Trophoblast cell (in vitro differentiated cells and primary cell): ENCODE measurements around the gene PRSS23.

Experiments used
- DNase-seq, 2 donors: peaks; one replicate each; pipeline ENCODE4 v3.0.0-alpha.2; 2016
- H2AFZ ChIP-seq: 2 replicates; pipeline ENCODE4 v1.6.1; 2013; ENCODE audit warnings: low read length, moderate library complexity, mild to moderate bottlenecking; ENCODE audit not compliant: insufficient read depth, poor library complexity
- H2AK5ac ChIP-seq: 2 replicates; pipeline ENCODE4 v1.6.1; 2013; ENCODE audit warnings: mild to moderate bottlenecking, low read length
- H2BK120ac ChIP-seq: 2 replicates; pipeline ENCODE4 v1.6.1; 2013; ENCODE audit warnings: low read length, mild to moderate bottlenecking, moderate library complexity; ENCODE audit not compliant: insufficient read depth, poor library complexity
- H2BK12ac ChIP-seq: 2 replicates; pipeline ENCODE4 v1.6.1; 2013; ENCODE audit warnings: mild to moderate bottlenecking, low read length, moderate library complexity
- H2BK5ac ChIP-seq: 2 replicates; pipeline ENCODE4 v1.6.1; 2013; ENCODE audit warnings: low read length, low read depth, moderate library complexity, mild to moderate bottlenecking; ENCODE audit not compliant: poor library complexity
- H3K14ac ChIP-seq: 2 replicates; pipeline ENCODE4 v1.6.1; 2013; ENCODE audit warnings: mild to moderate bottlenecking, low read length
- H3K18ac ChIP-seq: 2 replicates; pipeline ENCODE4 v1.6.1; 2013; ENCODE audit warnings: mild to moderate bottlenecking, low read length
- H3K23ac ChIP-seq: 2 replicates; pipeline ENCODE4 v1.6.1; 2013; ENCODE audit warnings: low read length
- H3K27ac ChIP-seq: 2 replicates; pipeline ENCODE4 v1.5.1; 2013; ENCODE audit warnings: low read depth, mild to moderate bottlenecking, inconsistent platforms, low read length, moderate library complexity
- H3K27me3 ChIP-seq: 2 replicates; pipeline ENCODE4 v1.6.1; 2013; ENCODE audit warnings: inconsistent platforms, mild to moderate bottlenecking, low read length, moderate library complexity; ENCODE audit not compliant: insufficient read depth
- H3K36me3 ChIP-seq, 2 experiments: 1 replicate in 1 of 2; 2 replicates in 1 of 2; pipeline ENCODE4 v1.6.1; 2013; ENCODE audit warnings: low read length in 2 of 2, mild to moderate bottlenecking in 2 of 2, moderate library complexity in 1 of 2; ENCODE audit not compliant: insufficient read depth in 2 of 2, control insufficient read depth in 1 of 2
- H3K4ac ChIP-seq: 2 replicates; pipeline ENCODE4 v1.6.1; 2013; ENCODE audit warnings: low read depth, mild to moderate bottlenecking, low read length, moderate library complexity
- H3K4me1 ChIP-seq, 2 experiments: 1 replicate in 1 of 2; 2 replicates in 1 of 2; pipeline ENCODE4 v1.6.1; 2013; ENCODE audit warnings: low read length in 2 of 2, mild to moderate bottlenecking in 2 of 2, moderate library complexity in 1 of 2; ENCODE audit not compliant: insufficient read depth in 2 of 2, control insufficient read depth in 1 of 2
- H3K4me2 ChIP-seq: 2 replicates; pipeline ENCODE4 v1.6.1; 2013; ENCODE audit warnings: inconsistent platforms, mild to moderate bottlenecking, low read length, moderate library complexity
- H3K4me3 ChIP-seq: 2 replicates; pipeline ENCODE4 v1.5.1; 2013; ENCODE audit warnings: mild to moderate bottlenecking, low read depth, low read length, inconsistent platforms
- H3K79me1 ChIP-seq: one replicate; pipeline ENCODE4 v1.6.1; 2013; ENCODE audit warnings: low read length
- H3K79me2 ChIP-seq: 2 replicates; pipeline ENCODE4 v1.6.1; 2013; ENCODE audit warnings: low read length, mild to moderate bottlenecking; ENCODE audit not compliant: control insufficient read depth, insufficient read depth, poor library complexity
- H3K9ac ChIP-seq: 2 replicates; pipeline ENCODE4 v1.6.1; 2013; ENCODE audit warnings: mild to moderate bottlenecking, low read length
- H3K9me3 ChIP-seq: 2 replicates; pipeline ENCODE4 v1.6.1; 2013; ENCODE audit warnings: low read depth, mild to moderate bottlenecking, control low read depth, inconsistent platforms, low read length; ENCODE audit not compliant: insufficient read depth
- H4K12ac ChIP-seq: 2 replicates; pipeline ENCODE4 v1.6.1; 2013; ENCODE audit warnings: low read depth, mild to moderate bottlenecking, low read length, moderate library complexity
- H4K8ac ChIP-seq: 2 replicates; pipeline ENCODE4 v1.6.1; 2013; ENCODE audit warnings: low read depth, mild to moderate bottlenecking, low read length, moderate library complexity
- H4K91ac ChIP-seq: one replicate; pipeline ENCODE4 v1.6.1; 2013; ENCODE audit warnings: low read depth, mild to moderate bottlenecking, low read length, moderate library complexity
- WGBS: extraction: QIAGEN DNeasy Blood & Tissue Kit; methylation state at CpG from one replicate; pipeline ENCODE4 v1.1.7; 2013; ENCODE audit warnings: missing lambda C conversion rate; ENCODE audit not compliant: insufficient read length, insufficient coverage; ENCODE audit errors: extremely low coverage; 5-methylcytosine and 5-hydroxymethylcytosine counted together

Gene PRSS23

DNA sequence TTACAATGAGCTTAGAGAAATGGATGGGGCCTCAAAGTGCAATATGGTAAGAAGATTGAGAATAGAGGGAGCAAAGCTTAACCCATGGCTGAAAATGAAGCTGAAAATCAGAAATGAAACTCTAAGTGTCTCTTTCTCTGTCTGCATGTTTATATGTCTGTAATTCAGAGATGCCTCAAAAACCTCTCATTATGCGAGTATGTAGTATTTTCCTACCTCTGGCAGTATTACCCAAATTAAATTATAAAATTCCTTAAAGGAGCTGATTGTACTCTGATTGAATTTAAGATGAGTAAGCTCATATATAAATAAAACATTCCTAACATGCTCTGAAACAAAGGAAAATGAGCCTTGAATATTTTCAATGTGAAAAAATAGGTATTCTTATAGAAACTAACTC lies 39.8 kb upstream of the PRSS23 start:
- H3K9me3 ChIP-seq = no peaks in the 10 kb centered on the region
- H3K4me1 ChIP-seq = no peaks in the 10 kb centered on the region
- no peak overlapping the region for H2AK5ac ChIP-seq
- H3K27ac ChIP-seq = no peak overlapping the region
- H3K9ac ChIP-seq = no peak overlapping the region
- H4K8ac ChIP-seq = no peak overlapping the region
- H2BK5ac ChIP-seq = no peak overlapping the region
- no peak overlapping the region for H3K23ac ChIP-seq
- no peaks in the 10 kb centered on the region for H3K79me1 ChIP-seq
- no CpG with 5 or more reads among the region's 1 CpG for WGBS
- DNase-seq = no peak
- H3K14ac ChIP-seq = no peak overlapping the region
- H3K36me3 ChIP-seq = no peaks in the 10 kb centered on the region
- H3K79me2 ChIP-seq = no peaks in the 10 kb centered on the region
- no peak overlapping the region for H3K4me2 ChIP-seq
- H3K4me3 ChIP-seq = no peak overlapping the region
- H2AFZ ChIP-seq = no peak overlapping the region
- H3K4ac ChIP-seq = no peak overlapping the region
- H2BK12ac ChIP-seq = no peak overlapping the region
- no peak overlapping the region for H4K12ac ChIP-seq
- no peak overlapping the region for H3K18ac ChIP-seq
- H4K91ac ChIP-seq = no peak overlapping the region
- no peaks in the 10 kb centered on the region for H3K27me3 ChIP-seq
- H2BK120ac ChIP-seq = no peak overlapping the region

DNA sequence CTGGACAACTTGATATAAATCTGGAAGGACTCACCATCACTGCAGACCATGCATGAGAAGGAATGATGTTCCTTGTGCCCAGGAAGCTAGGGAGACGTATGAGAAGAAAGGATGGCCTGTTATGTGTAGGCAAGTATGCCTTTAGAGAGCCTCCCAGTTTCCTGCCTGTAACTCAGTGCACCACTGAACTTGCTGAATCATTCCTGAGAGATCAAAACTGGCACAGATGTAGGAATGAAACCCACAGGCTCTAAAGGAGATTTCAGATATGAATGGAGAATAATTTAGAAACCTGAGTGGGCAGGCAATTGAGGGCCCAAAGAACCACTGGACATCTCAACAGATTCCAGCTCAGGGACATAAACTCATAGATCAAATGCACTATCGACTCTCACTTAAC lies 38.4 kb upstream of the PRSS23 start:
- H3K4me1 ChIP-seq = no peaks in the 10 kb centered on the region
- H2BK120ac ChIP-seq = no peak overlapping the region
- no peaks in the 10 kb centered on the region for H3K27me3 ChIP-seq
- DNase-seq = no peak
- no peak overlapping the region for H2AK5ac ChIP-seq
- no peak overlapping the region for H4K12ac ChIP-seq
- no peak overlapping the region for H3K4me2 ChIP-seq
- no peak overlapping the region for H3K9ac ChIP-seq
- no peak overlapping the region for H2AFZ ChIP-seq
- H3K27ac ChIP-seq = no peak overlapping the region
- H3K36me3 ChIP-seq = no peaks in the 10 kb centered on the region
- no peak overlapping the region for H4K91ac ChIP-seq
- no peak overlapping the region for H3K18ac ChIP-seq
- H2BK5ac ChIP-seq = no peak overlapping the region
- no peak overlapping the region for H3K4me3 ChIP-seq
- no peak overlapping the region for H3K4ac ChIP-seq
- H2BK12ac ChIP-seq = no peak overlapping the region
- no peak overlapping the region for H3K14ac ChIP-seq
- no peaks in the 10 kb centered on the region for H3K9me3 ChIP-seq
- H4K8ac ChIP-seq = no peak overlapping the region
- no peak overlapping the region for H3K23ac ChIP-seq
- WGBS = no CpG with 5 or more reads among the region's 2 CpGs
- no peaks in the 10 kb centered on the region for H3K79me2 ChIP-seq
- no peaks in the 10 kb centered on the region for H3K79me1 ChIP-seq

DNA sequence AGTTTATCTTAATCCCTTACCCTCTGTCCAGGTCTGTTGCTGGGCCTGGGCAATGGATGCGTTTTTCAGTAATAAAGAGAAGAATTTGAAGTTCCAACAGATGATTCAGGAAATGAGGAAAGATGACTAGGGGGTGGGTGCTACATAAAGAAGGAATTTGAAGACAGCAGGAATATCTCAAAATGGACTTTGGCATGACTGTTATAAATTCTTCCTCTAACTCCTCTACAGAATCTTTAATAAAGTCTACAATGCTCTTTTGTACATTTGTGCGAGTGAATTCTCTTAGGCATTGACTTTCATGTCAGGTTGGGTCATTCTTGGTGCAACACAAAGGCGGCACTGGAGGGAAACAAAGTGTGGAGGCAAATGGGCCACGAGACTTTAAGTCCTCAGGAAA lies 35.1 kb upstream of the PRSS23 start:
- H3K9me3 ChIP-seq = no peaks in the 10 kb centered on the region
- no peak overlapping the region for H3K4ac ChIP-seq
- H3K4me1 ChIP-seq = no peaks in the 10 kb centered on the region
- no peak for DNase-seq
- H3K79me2 ChIP-seq = no peaks in the 10 kb centered on the region
- no peaks in the 10 kb centered on the region for H3K79me1 ChIP-seq
- no peak overlapping the region for H3K23ac ChIP-seq
- H2AK5ac ChIP-seq = no peak overlapping the region
- no peak overlapping the region for H2BK120ac ChIP-seq
- no peak overlapping the region for H3K18ac ChIP-seq
- H3K4me3 ChIP-seq = no peak overlapping the region
- H3K9ac ChIP-seq = no peak overlapping the region
- no peak overlapping the region for H4K8ac ChIP-seq
- no peaks in the 10 kb centered on the region for H3K27me3 ChIP-seq
- H3K36me3 ChIP-seq = no peaks in the 10 kb centered on the region
- no CpG with 5 or more reads among the region's 4 CpGs for WGBS
- H2BK12ac ChIP-seq = no peak overlapping the region
- H2BK5ac ChIP-seq = no peak overlapping the region
- no peak overlapping the region for H3K14ac ChIP-seq
- no peak overlapping the region for H3K4me2 ChIP-seq
- H4K12ac ChIP-seq = no peak overlapping the region
- no peak overlapping the region for H2AFZ ChIP-seq
- H4K91ac ChIP-seq = no peak overlapping the region
- H3K27ac ChIP-seq = no peak overlapping the region

DNA sequence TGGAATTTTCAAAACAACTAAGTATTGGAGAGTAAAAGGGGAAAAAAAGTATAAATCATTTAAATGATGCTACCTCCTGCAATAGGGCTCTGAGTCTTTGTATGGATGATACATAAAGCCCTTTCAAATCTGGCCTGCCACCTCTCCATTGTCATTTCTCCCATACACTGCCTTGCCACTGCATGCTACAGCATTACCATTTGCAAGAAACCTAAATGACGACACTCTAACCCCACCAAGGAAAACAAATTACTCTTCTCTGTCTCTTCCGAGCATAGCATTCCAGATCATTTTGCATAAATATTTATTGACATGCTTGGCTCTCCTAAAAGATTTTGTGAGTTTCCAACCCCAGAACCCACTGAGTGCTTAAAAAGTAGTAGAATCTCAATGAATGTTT lies 34.5 kb upstream of the PRSS23 start:
- H2BK12ac ChIP-seq = no peak overlapping the region
- no peaks in the 10 kb centered on the region for H3K27me3 ChIP-seq
- no peaks in the 10 kb centered on the region for H3K4me1 ChIP-seq
- no peak for DNase-seq
- H2AFZ ChIP-seq = no peak overlapping the region
- no peak overlapping the region for H3K27ac ChIP-seq
- H3K4me3 ChIP-seq = no peak overlapping the region
- no peaks in the 10 kb centered on the region for H3K9me3 ChIP-seq
- WGBS = no CpG with 5 or more reads among the region's 2 CpGs
- H3K4ac ChIP-seq = no peak overlapping the region
- H3K18ac ChIP-seq = no peak overlapping the region
- no peak overlapping the region for H3K14ac ChIP-seq
- H3K23ac ChIP-seq = no peak overlapping the region
- H2AK5ac ChIP-seq = no peak overlapping the region
- H3K4me2 ChIP-seq = no peak overlapping the region
- no peak overlapping the region for H3K9ac ChIP-seq
- no peaks in the 10 kb centered on the region for H3K79me2 ChIP-seq
- no peak overlapping the region for H2BK5ac ChIP-seq
- no peak overlapping the region for H2BK120ac ChIP-seq
- no peak overlapping the region for H4K91ac ChIP-seq
- H3K79me1 ChIP-seq = no peaks in the 10 kb centered on the region
- H3K36me3 ChIP-seq = no peaks in the 10 kb centered on the region
- H4K12ac ChIP-seq = no peak overlapping the region
- H4K8ac ChIP-seq = no peak overlapping the region
